Spleen (tissue), 11 donors: Measurements from ENCODE around the gene TMEM134. TPM values are rescaled to one million over a fixed set of nuclear protein-coding genes. Genes with fewer than 3 reads are reported as not detected.

Experiments used
- DNase-seq: peaks from one replicate; pipeline ENCODE4 v3.0.0-alpha.2; 2020
- H3K27ac ChIP-seq, 8 donors: fragments of 200-600 bp; sonication (generic) in 7 of 8; 1 replicate in 4 of 8; 2 replicates in 4 of 8; pipeline versions ENCODE4 v1.5.0 to v1.8.0; 2016 to 2021; ENCODE audit warnings: inconsistent platforms in 4 of 8, mild to moderate bottlenecking in 4 of 8, moderate library complexity in 1 of 8
- H3K27me3 ChIP-seq, 7 donors: fragments of 200-600 bp; sonication (generic) in 6 of 7; replicated peaks in 1 of 7; 1 replicate in 4 of 7; 2 replicates in 3 of 7; pipeline versions ENCODE4 v1.5.0 to v1.8.0; 2016 to 2021; ENCODE audit warnings: inconsistent platforms in 3 of 7, mild to moderate bottlenecking in 1 of 7
- H3K36me3 ChIP-seq, 6 donors: fragments of 200-600 bp; sonication (generic) in 5 of 6; 1 replicate in 4 of 6; 2 replicates in 2 of 6; pipeline versions ENCODE4 v1.5.0 to v1.8.0; 2016 to 2021; ENCODE audit warnings: inconsistent platforms in 2 of 6
- H3K4me1 ChIP-seq, 6 donors: fragments of 200-600 bp; sonication (generic) in 5 of 6; 1 replicate in 3 of 6; 2 replicates in 3 of 6; pipeline versions ENCODE4 v1.5.0 to v1.8.0; 2016 to 2021; ENCODE audit warnings: inconsistent platforms in 3 of 6
- H3K4me3 ChIP-seq, 8 donors: fragments of 200-600 bp; sonication (generic) in 7 of 8; 1 replicate in 4 of 8; 2 replicates in 4 of 8; pipeline versions ENCODE4 v1.5.0 to v1.8.0; 2016 to 2021; ENCODE audit warnings: inconsistent platforms in 4 of 8, mild to moderate bottlenecking in 4 of 8, moderate library complexity in 2 of 8
- H3K9me3 ChIP-seq, 8 donors: fragments of 200-600 bp; sonication (generic) in 7 of 8; 1 replicate in 4 of 8; 2 replicates in 4 of 8; pipeline versions ENCODE4 v1.5.0 to v1.8.0; 2016 to 2021; ENCODE audit warnings: inconsistent platforms in 4 of 8
- CTCF ChIP-seq, 11 experiments: fragments of 200-600 bp in 7 of 11; fragments of 450-650 bp in 4 of 11; sonication (generic) in 4 of 11; IDR thresholded peaks in 8 of 11; conservative IDR thresholded peaks in 3 of 11; 1 replicate in 7 of 11; 2 replicates in 4 of 11; pipeline versions ENCODE4 v1.4.0 to v1.8.0; 2016 to 2021; ENCODE audit warnings: antibody characterized with exemption in 11 of 11, inconsistent platforms in 4 of 11, mild to moderate bottlenecking in 1 of 11
- POLR2A ChIP-seq, 3 donors: fragments of 450-650 bp; IDR thresholded peaks; one replicate each; pipeline ENCODE4 v1.5.1; 2017; ENCODE audit warnings: antibody characterized with exemption in 3 of 3, mild to moderate bottlenecking in 1 of 3
- POLR2AphosphoS5 ChIP-seq, 3 donors: sonication (generic); formaldehyde crosslinking; IDR thresholded peaks; one replicate each; pipeline ENCODE4 v1.5.1; 2017; ENCODE audit warnings: antibody characterized with exemption in 3 of 3
- WGBS, 5 donors: extraction: QIAGEN DNeasy Blood & Tissue Kit in 3 of 5; methylation state at CpG; one replicate each; pipeline versions ENCODE4 v1.1.5 to v1.1.7; 2013 to 2018; 5-methylcytosine and 5-hydroxymethylcytosine counted together
- intact Hi-C: fragments of 100-400 bp; cut with DNase I; formaldehyde crosslinking; loops from one replicate; pipeline ENCODE4 v1.15.0; 2023; ENCODE audit warnings: low total_unique reads
- polyA plus RNA-seq, 3 donors: library from polyadenylated mRNA; stranded (reverse); fragments of 200-250 nt; gene quantifications; one replicate each; pipeline ENCODE4 v1.2.1, GENCODE V29; 2013
- total RNA-seq, 7 donors: library from RNA; depleted of rRNA in 3 of 7; stranded (reverse); fragments of >200 nt in 3 of 7; fragmentation: NEBNext Ultra II Directional in 4 of 7; extraction: Animal tissue kit (Norgen Biotek cat#: 25700) in 4 of 7; gene quantifications; one replicate each; pipeline versions ENCODE4 v1.1.0 to v1.2.1, GENCODE V29; 2016 to 2021
- donor health status: healthy with polysubstance abuse.
- donor health status: DM: no; HTN: no; CAD: no; lungs with moderate emphysema.
- donor health status: DM: no; HTN: no; CAD: no.
- donor health status: Bipolar disorder and iron deficiency.
- donor health status: healthy.
- donor health status: DM: no; HTN: no; CAD: no.
- donor health status: DM: yes; HTN: yes; CAD: no.

The TMEM134 gene
- total and polyA plus RNA-seq, 10 donors: 48.5 to 192 (median 94.8) TPM

- peaks cover 0 to 45% (median 20%) of the 10 kb centered on the region in 6 donors for H3K36me3 ChIP-seq
- DNase-seq: peak; percentile 97
- peak within 1 kb of the TSS; percentile 75 to 99 (median 98) for H3K27ac ChIP-seq
- peaks cover 0 to 23% (median 0%) of the 10 kb centered on the region in 7 donors for H3K27me3 ChIP-seq
- no peaks in the 10 kb centered on the region for H3K9me3 ChIP-seq
- intact Hi-C loops: loop anchor here (5.0 kb wide), 1 partner anchor 108 kb away; no protein-coding TSS in a partner anchor
- TF ChIP-seq POLR2AphosphoS5 (IDR thresholded peaks at IDR 0.05): peak; percentile 75 to 81 (median 75)
- TF ChIP-seq POLR2A (IDR thresholded peaks at IDR 0.05): no peak
- 1 to 3% (median 2%) methylated on average over 31 to 58 of the region's 58 CpGs for WGBS, 5 donors
- H3K4me3 ChIP-seq: peak within 1 kb of the TSS; percentile 67 to 97 (median 87)
- H3K4me1 ChIP-seq: peaks cover 32 to 85% (median 61%) of the 10 kb centered on the region in 6 donors
These were observed 36.0 kb upstream of the TMEM134 start, which contains the start of gene PITPNM1 for GRCh38 chr11:67504950-67505581. PITPNM1 (minus strand) TSS chr11:67505363; CDS start chr11:67504180, 1,183 bp downstream.

DNA sequence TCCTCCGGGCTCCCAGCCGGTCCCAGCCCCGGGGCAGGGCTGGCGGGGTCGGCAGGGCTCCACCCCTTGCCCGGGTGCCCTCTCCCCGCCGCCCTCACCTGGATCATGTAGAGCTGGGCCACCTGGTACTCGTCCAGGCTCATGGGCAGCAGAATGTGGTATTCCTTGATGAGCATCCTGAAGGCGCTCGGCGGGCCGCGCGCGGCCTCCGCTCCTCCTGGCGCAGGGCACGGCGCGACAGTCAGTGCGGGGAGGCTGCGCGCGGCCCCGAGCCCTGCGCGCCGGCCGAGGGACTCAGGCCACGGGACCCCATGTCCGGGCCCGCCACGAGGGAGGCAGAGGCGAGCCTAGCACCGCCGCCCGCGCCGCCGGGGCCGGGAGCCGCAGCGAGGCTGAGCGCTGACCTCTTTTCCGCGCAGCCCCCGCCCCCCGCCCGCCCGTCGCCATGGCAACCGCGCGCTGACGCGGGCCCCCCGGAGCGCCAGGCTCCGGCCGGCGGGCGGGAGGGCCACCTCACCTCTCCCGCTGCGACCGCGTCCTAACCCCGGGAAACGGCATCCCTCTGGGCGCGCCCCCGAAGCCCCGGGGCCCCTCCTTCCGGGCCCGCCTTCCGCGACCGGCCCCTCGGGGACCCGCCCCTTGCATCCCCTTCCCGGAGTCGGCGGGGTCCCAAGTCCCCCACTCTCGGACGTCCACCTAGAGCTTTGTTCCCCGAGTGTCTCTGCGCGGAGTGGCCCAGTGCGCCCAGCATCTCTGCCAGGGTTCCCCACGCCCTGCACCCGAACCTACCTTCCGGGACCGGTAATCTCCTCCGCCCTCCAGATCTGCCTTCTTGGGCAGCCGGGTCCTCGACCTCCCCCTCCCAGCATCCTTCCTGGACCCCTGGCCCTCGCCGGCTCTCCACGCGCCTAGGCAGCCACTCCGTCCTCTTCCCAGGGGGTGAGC, 35.2 kb upstream of the TMEM134 start:
- H3K36me3 ChIP-seq: peaks cover 0 to 53% (median 24%) of the 10 kb centered on the region in 6 donors
- intact Hi-C loops: no loop called here
- H3K4me3 ChIP-seq: peak overlapping the region; percentile 67 to 97 (median 87)
- peaks cover 32 to 84% (median 61%) of the 10 kb centered on the region in 6 donors for H3K4me1 ChIP-seq
- peaks cover 0 to 23% (median 0%) of the 10 kb centered on the region in 7 donors for H3K27me3 ChIP-seq
- DNase-seq: peak; percentile 88
- H3K27ac ChIP-seq: peak overlapping the region; percentile 75 to 99 (median 98)
- TF ChIP-seq CTCF (IDR thresholded peaks at IDR 0.05 in 8 of 11, conservative IDR thresholded peaks at IDR 0.05 in 3 of 11) (no peak), POLR2A (IDR thresholded peaks at IDR 0.05) (no peak), POLR2AphosphoS5 (IDR thresholded peaks at IDR 0.05) (peak in 1 of 3 donors; percentile 17)
- WGBS, 5 donors: 0 to 3% (median 3%) methylated on average over 27 to 101 of the region's 101 CpGs
- H3K9me3 ChIP-seq: no peaks in the 10 kb centered on the region

GRCh38 chr11:67503119-67504004, 34.3 kb upstream of the TMEM134 start:
- peaks cover 27 to 77% (median 55%) of the 10 kb centered on the region in 6 donors for H3K4me1 ChIP-seq

More at GRCh38 chr11:67503119-67504004, 34.3 kb upstream of the TMEM134 start:
- H3K27me3 ChIP-seq: peaks cover 0 to 23% (median 0%) of the 10 kb centered on the region in 7 donors
- no peaks in the 10 kb centered on the region for H3K9me3 ChIP-seq
- DNase-seq: no peak
- TF ChIP-seq POLR2A (IDR thresholded peaks at IDR 0.05): no peak
- TF ChIP-seq CTCF (IDR thresholded peaks at IDR 0.05 in 8 of 11, conservative IDR thresholded peaks at IDR 0.05 in 3 of 11): no peak
- TF ChIP-seq POLR2AphosphoS5 (IDR thresholded peaks at IDR 0.05): no peak
- 81 to 85% (median 83%) methylated on average over 17 to 19 of the region's 19 CpGs for WGBS, 5 donors
- intact Hi-C loops: no loop called here
- peaks cover 0 to 62% (median 29%) of the 10 kb centered on the region in 6 donors for H3K36me3 ChIP-seq
- H3K4me3 ChIP-seq: peak overlapping the region; percentile 67 to 97 (median 87)
- peak overlapping the region in 3 of 8 donors; percentile 98 to 99 (median 99) for H3K27ac ChIP-seq
